Measurements from ENCODE around the gene FAM193B. TPM values are rescaled to one million over a fixed set of nuclear protein-coding genes. Genes with fewer than 3 reads are reported as not detected.

The FAM193B gene
- total and polyA plus RNA-seq, 2 of the 13 experiments (the other 11 are each of a cell fraction or from before 2014, with no cell fraction given): 21.2 to 40.9 TPM

DNA sequence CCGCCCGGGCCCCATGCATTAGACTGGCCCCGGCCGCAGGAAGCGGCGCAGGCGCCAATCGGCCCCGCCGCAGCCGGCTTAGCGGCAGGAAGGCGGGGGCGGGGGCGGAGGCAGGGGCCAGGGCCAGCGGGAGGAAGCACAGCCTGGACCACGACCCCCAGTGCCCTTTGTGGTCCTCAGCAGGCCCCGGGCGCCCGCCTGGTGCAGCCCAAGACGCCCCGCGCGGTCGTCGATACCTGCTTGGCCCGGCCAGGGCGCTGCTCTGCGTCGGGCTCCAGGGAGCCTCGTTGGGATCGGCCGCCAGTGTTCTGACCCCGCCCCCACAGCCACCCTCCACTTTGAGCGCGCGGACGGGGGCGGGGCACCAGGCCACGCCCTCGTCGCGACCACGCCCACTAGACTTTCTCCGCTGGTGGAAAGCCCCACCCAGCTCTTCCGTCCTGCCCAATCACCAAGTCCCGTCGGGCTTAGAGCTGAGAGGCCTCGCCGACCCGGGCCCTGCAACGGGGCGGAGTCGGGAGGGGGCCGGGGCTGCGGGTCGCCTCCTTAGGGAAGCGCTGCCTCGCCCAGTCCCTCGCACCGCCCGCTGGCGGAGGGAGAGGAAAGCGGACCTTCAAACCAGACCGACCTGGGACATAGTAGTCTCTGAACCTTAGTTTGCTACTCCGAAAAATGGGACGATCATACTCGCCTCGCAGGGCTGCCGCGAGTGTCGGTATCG is 56.9 kb downstream of the FAM193B start, which contains the start of gene PDLIM7 (continued):
- TF ChIP-seq, protein P1, sequence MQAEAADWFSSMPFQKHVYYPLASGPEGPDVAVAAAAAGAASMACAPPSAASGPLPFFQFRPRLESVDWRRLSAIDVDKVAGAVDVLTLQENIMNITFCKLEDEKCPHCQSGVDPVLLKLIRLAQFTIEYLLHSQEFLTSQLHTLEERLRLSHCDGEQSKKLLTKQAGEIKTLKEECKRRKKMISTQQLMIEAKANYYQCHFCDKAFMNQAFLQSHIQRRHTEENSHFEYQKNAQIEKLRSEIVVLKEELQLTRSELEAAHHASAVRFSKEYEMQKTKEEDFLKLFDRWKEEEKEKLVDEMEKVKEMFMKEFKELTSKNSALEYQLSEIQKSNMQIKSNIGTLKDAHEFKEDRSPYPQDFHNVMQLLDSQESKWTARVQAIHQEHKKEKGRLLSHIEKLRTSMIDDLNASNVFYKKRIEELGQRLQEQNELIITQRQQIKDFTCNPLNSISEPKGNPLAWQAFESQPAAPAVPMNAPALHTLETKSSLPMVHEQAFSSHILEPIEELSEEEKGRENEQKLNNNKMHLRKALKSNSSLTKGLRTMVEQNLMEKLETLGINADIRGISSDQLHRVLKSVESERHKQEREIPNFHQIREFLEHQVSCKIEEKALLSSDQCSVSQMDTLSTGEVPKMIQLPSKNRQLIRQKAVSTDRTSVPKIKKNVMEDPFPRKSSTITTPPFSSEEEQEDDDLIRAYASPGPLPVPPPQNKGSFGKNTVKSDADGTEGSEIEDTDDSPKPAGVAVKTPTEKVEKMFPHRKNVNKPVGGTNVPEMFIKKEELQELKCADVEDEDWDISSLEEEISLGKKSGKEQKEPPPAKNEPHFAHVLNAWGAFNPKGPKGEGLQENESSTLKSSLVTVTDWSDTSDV (CRISPR knock-in tag; IDR thresholded peaks at IDR 0.05): no peak
- TF ChIP-seq CHD4 (IDR thresholded peaks at IDR 0.05; ENCODE audit: borderline replicate concordance, low read length): peak; percentile 99
- no peak for TF ChIP-seq HNF4G (IDR thresholded peaks at IDR 0.05; ENCODE audit: borderline replicate concordance, low read depth, low read length)
- no peak for TF ChIP-seq HNF4G (CRISPR knock-in tag; IDR thresholded peaks at IDR 0.05; ENCODE audit: borderline replicate concordance, low read depth)
- TF ChIP-seq ZNF30 (CRISPR knock-in tag; IDR thresholded peaks at IDR 0.05): no peak
- TF ChIP-seq ZFY (CRISPR knock-in tag; IDR thresholded peaks at IDR 0.05): peak; percentile 85
- TF ChIP-seq ZBTB7B (CRISPR knock-in tag; IDR thresholded peaks at IDR 0.05): no peak; the same call in 1 of the 2 replicates
- TF ChIP-seq, protein P2, sequence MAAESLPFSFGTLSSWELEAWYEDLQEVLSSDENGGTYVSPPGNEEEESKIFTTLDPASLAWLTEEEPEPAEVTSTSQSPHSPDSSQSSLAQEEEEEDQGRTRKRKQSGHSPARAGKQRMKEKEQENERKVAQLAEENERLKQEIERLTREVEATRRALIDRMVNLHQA (CRISPR knock-in tag; IDR thresholded peaks at IDR 0.05): no peak
- TF ChIP-seq CENPX (CRISPR knock-in tag; IDR thresholded peaks at IDR 0.05): no peak
- TF ChIP-seq ELF1 (CRISPR knock-in tag; IDR thresholded peaks at IDR 0.05): no peak; the same call in 1 of the 2 replicates
- TF ChIP-seq NFRKB (IDR thresholded peaks at IDR 0.05): no peak
- TF ChIP-seq DNMT1 (CRISPR knock-in tag; IDR thresholded peaks at IDR 0.05): no peak
- TF ChIP-seq FOXM1 (CRISPR knock-in tag; IDR thresholded peaks at IDR 0.05): no peak
- TF ChIP-seq SMYD3 (CRISPR knock-in tag; IDR thresholded peaks at IDR 0.05): no peak
- no peak for TF ChIP-seq AGO1 (IDR thresholded peaks at IDR 0.05; ENCODE audit: low read depth, low read length, poor library complexity, severe bottlenecking)
- TF ChIP-seq ERF (CRISPR knock-in tag; IDR thresholded peaks at IDR 0.05): no peak; the same call in 1 of the 2 replicates
- TF ChIP-seq ZKSCAN1 (IDR thresholded peaks at IDR 0.05; ENCODE audit: low read length): no peak
- TF ChIP-seq, protein P3, sequence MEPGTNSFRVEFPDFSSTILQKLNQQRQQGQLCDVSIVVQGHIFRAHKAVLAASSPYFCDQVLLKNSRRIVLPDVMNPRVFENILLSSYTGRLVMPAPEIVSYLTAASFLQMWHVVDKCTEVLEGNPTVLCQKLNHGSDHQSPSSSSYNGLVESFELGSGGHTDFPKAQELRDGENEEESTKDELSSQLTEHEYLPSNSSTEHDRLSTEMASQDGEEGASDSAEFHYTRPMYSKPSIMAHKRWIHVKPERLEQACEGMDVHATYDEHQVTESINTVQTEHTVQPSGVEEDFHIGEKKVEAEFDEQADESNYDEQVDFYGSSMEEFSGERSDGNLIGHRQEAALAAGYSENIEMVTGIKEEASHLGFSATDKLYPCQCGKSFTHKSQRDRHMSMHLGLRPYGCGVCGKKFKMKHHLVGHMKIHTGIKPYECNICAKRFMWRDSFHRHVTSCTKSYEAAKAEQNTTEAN (CRISPR knock-in tag; conservative IDR thresholded peaks at IDR 0.05): no peak
- no peak for TF ChIP-seq THYN1 (CRISPR knock-in tag; IDR thresholded peaks at IDR 0.05; ENCODE audit: borderline replicate concordance, low read depth)
- no peak for TF ChIP-seq CENPT (CRISPR knock-in tag; IDR thresholded peaks at IDR 0.05; ENCODE audit: low read depth)
- TF ChIP-seq, protein P4, sequence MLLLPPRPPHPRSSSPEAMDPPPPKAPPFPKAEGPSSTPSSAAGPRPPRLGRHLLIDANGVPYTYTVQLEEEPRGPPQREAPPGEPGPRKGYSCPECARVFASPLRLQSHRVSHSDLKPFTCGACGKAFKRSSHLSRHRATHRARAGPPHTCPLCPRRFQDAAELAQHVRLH (CRISPR knock-in tag; IDR thresholded peaks at IDR 0.05; ENCODE audit: borderline replicate concordance, low read depth): no peak; the same call in 1 of the 2 replicates
